K562 (cell line): ENCODE data around the gene NPM3. TPM values are rescaled to one million over a fixed set of nuclear protein-coding genes. Genes with fewer than 3 reads are reported as not detected.

ENCODE experiments used
- ATAC-seq: fragments of 200-7000 bp; cut with Tn5 transposase; 3 replicates; pipeline ENCODE4 v1.9.1; 2020; ENCODE audit warnings: moderate library complexity
- BruUV-seq: library from RNA; stranded (reverse); fragments of 400-500 nt; replicated peaks from 2 replicates; lab custom pipeline; 2021; lab: Mats Ljungman, UMichigan
- CTCF ChIA-PET: fragments of 300-600 bp; formaldehyde crosslinking; extraction: SDS; loops from one replicate; lab custom pipeline; 2021; ENCODE audit warnings: low intra/inter-chr PET ratio; lab: Yijun Ruan, JAX
- POLR2A ChIA-PET: fragments of 300-600, 350-650 bp; sonication (Branson Sonifier 250); formaldehyde crosslinking; extraction: SDS; loops from one replicate; lab custom pipeline; 2021; ENCODE audit warnings: antibody characterized with exemption, inconsistent platforms; lab: Yijun Ruan, JAX
- DNase-seq, 4 experiments: peaks; one replicate each; pipeline versions ENCODE4 v3.0.0 to v3.0.0-alpha.2; 2011 to 2018; ENCODE audit warnings: low spot score in 3 of 4, mixed read lengths in 3 of 4; ENCODE audit errors: extremely low read depth in 1 of 4
- FAIRE-seq: peaks from 2 replicates; lab custom pipeline; 2011; peaks lifted over from hg19 to GRCh38; lab: Jason Lieb, UNC
- H2AFZ ChIP-seq: 2 replicates; pipeline ENCODE4 v1.6.0; 2011; ENCODE audit warnings: low read depth, low read length, control low read depth, inconsistent platforms
- H3K27ac ChIP-seq: fragments of 200-600 bp; 3 replicates; pipeline ENCODE4 v1.8.0; 2011; ENCODE audit warnings: low read depth, mild to moderate bottlenecking, control low read depth, inconsistent platforms, low read length, moderate library complexity, mixed read lengths; ENCODE audit errors: extremely low read depth
- H3K27me3 ChIP-seq, 2 experiments: fragments of 300-600 bp in 1 of 2; 2 replicates in 1 of 2; 3 replicates in 1 of 2; pipeline versions ENCODE4 v1.6.0 to v1.8.0; 2011; ENCODE audit warnings: inconsistent platforms in 2 of 2, low read length in 2 of 2, mild to moderate bottlenecking in 1 of 2, mixed read lengths in 1 of 2, moderate library complexity in 1 of 2; ENCODE audit not compliant: control insufficient read depth in 2 of 2, insufficient read depth in 2 of 2
- H3K36me3 ChIP-seq: fragments of 300-600 bp; 3 replicates; pipeline ENCODE4 v1.8.0; 2011; ENCODE audit warnings: mild to moderate bottlenecking, low read length, inconsistent platforms; ENCODE audit not compliant: control insufficient read depth, insufficient read depth
- H3K4me1 ChIP-seq, 2 experiments: fragments of 200-600 bp in 1 of 2; replicated peaks in 1 of 2; 2 replicates in 1 of 2; 3 replicates in 1 of 2; pipeline versions ENCODE4 v1.5.1 to v1.8.0; 2011; ENCODE audit warnings: inconsistent platforms in 2 of 2, low read length in 2 of 2, mild to moderate bottlenecking in 1 of 2, mixed read lengths in 1 of 2, moderate library complexity in 1 of 2; ENCODE audit not compliant: control insufficient read depth in 2 of 2, insufficient read depth in 2 of 2
- H3K4me2 ChIP-seq: 2 replicates; pipeline ENCODE4 v1.6.1; 2011; ENCODE audit warnings: low read length, control low read depth, inconsistent platforms, mixed read lengths; ENCODE audit not compliant: insufficient read depth
- H3K4me3 ChIP-seq: fragments of 200-600 bp; sonication (generic), shearing (Covaris generic); 2 replicates; pipeline ENCODE4 v1.5.1; 2016; ENCODE audit warnings: control low read depth, inconsistent platforms
- H3K79me2 ChIP-seq: fragments of 200-600 bp; 3 replicates; pipeline ENCODE4 v1.8.0; 2011; ENCODE audit warnings: low read length, inconsistent platforms; ENCODE audit not compliant: control insufficient read depth, insufficient read depth
- H3K9ac ChIP-seq, 2 experiments: 2 replicates each; pipeline versions ENCODE4 v1.6.0 to v1.6.1; 2011; ENCODE audit warnings: low read depth in 2 of 2, low read length in 2 of 2, control low read depth in 1 of 2, inconsistent platforms in 1 of 2, mild to moderate bottlenecking in 1 of 2, mixed read lengths in 1 of 2; ENCODE audit not compliant: insufficient read depth in 1 of 2
- H3K9me1 ChIP-seq: one replicate; pipeline ENCODE4 v1.6.0; 2011; ENCODE audit warnings: inconsistent platforms, mild to moderate bottlenecking, low read length, moderate library complexity; ENCODE audit not compliant: control insufficient read depth, insufficient read depth
- H3K9me3 ChIP-seq: replicated peaks from 2 replicates; pipeline ENCODE4 v1.5.1; 2011; ENCODE audit warnings: low read depth, low read length, inconsistent platforms; ENCODE audit not compliant: control insufficient read depth, insufficient read depth
- H4K20me1 ChIP-seq: replicated peaks from 2 replicates; pipeline ENCODE4 v1.6.1; 2011; ENCODE audit warnings: low read length, inconsistent platforms, mixed read lengths; ENCODE audit not compliant: control insufficient read depth, insufficient read depth
- CHD2 ChIP-seq: IDR thresholded peaks from 2 replicates; pipeline ENCODE4 v1.6.1; 2011; ENCODE audit warnings: low read depth, low read length
- NCOA2 ChIP-seq, 2 experiments: fragments of 450-650 bp; IDR thresholded peaks; 2 replicates each; pipeline ENCODE4 v1.6.1; 2018; ENCODE audit warnings: mild to moderate bottlenecking in 2 of 2, moderate library complexity in 1 of 2; ENCODE audit not compliant: partially characterized antibody in 2 of 2
- PML ChIP-seq: IDR thresholded peaks from 2 replicates; pipeline ENCODE4 v1.6.1; 2012; ENCODE audit warnings: low read length, inconsistent platforms
- SNRNP70 ChIP-seq: fragments of 200-400 bp; formaldehyde crosslinking; optimal IDR thresholded peaks from 2 replicates; pipeline ENCODE3; 2017; ENCODE audit warnings: low read depth, low read length
- ZNF583 ChIP-seq: fragments of 250-450 bp; sonication (Bioruptor Pico); IDR thresholded peaks from 2 replicates; pipeline ENCODE4 v1.4.0; 2020
- WGBS: fragments of 100-300 bp; shearing (Covaris generic); methylation state at CpG from one replicate; pipeline ENCODE4 v1.1.6; 2016; ENCODE audit warnings: low coverage, mixed read lengths; ENCODE audit not compliant: insufficient coverage; ENCODE audit errors: missing lambda C conversion rate; 5-methylcytosine and 5-hydroxymethylcytosine counted together
- in situ Hi-C: fragments of 300-500 bp; cut with MboI; formaldehyde crosslinking; loops from 4 replicates; pipeline ENCODE4 v1.15.0; 2018; ENCODE audit warnings: inconsistent platforms, mixed read lengths
- intact Hi-C: fragments of 100-400 bp; cut with micrococcal nuclease; formaldehyde crosslinking; loops from 2 replicates; pipeline ENCODE4 v1.14.2; 2022
- polyA plus RNA-seq, 8 experiments: library from polyadenylated mRNA; depleted of rRNA in 4 of 8; stranded (reverse) in 5 of 8; unstranded in 3 of 8; fragments of >200 nt; fragmentation: Nextera tagmentation in 2 of 8; fragmentation: Illumina TruSeq in 1 of 8; extraction: Ambion mirVana in 2 of 8; extraction: Trizol in 1 of 8; gene quantifications; 2 replicates each; pipeline versions ENCODE4 v1.2.1 to v1.2.3, GENCODE V29; 2011 to 2014; ENCODE audit warnings: inconsistent platforms in 1 of 8, missing spikeins in 1 of 8
- total RNA-seq, 7 experiments: library from RNA; depleted of rRNA in 6 of 7; stranded (reverse); fragments of >200 nt in 6 of 7; fragmentation: Illumina TruSeq in 2 of 7; extraction: Trizol in 2 of 7; gene quantifications; 2 replicates each; pipeline versions ENCODE4 v1.2.1 to v1.2.3, GENCODE V29; 2011 to 2021; ENCODE audit warnings: low replicate concordance in 1 of 7
- TF ChIP-seq, protein P1 (sequence below), 2 experiments: fragments of 450-650 bp in 1 of 2; sonication (generic) in 1 of 2; formaldehyde crosslinking in 1 of 2; IDR thresholded peaks; 2 replicates each; pipeline versions ENCODE4 v1.7.1 to v1.9.0; 2016 to 2022; ENCODE audit warnings: inconsistent platforms in 1 of 2, mild to moderate bottlenecking in 1 of 2, missing genetic modification reagents in 1 of 2

The NPM3 gene
- total and polyA plus RNA-seq, 9 of the 15 experiments (the other 6 are each of a cell fraction or from before 2014, with no cell fraction given): 15.2 to 239 (median 114) TPM

DNA sequence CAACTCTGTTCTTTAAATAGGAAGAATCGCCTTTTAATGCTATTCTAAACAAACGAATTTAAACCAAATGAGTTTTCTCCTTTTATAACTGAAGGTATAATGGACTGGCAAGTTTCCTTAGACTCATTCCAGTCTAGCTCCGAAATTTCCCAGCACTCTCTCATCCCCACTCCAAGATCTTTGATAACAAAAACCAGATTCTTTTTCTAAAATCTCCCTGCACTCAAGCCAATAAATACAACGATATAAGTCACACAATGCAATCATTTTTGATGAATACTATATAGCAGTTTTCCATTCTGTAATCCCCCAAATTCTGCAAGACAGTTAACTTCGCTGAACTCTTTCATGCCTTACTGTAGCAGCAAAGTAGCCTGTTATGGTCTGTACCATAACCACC is 33.1 kb upstream of the NPM3 start:
- DNase-seq (no peak), FAIRE-seq (no peak), ATAC-seq (no peak)
- Histone ChIP-seq H3K79me2 (peaks cover 91% of the 10 kb centered on the region), H3K4me1 (peaks cover 9 to 16% of the 10 kb centered on the region in 2 experiments; a peak in 4 of 5 replicates), H3K27ac (no peak overlapping the region), H3K4me2 (peak overlapping the region; percentile 98), H3K27me3 (no peaks in the 10 kb centered on the region), H3K9ac (peak overlapping the region; percentile 91 to 96), H3K36me3 (peaks cover 32% of the 10 kb centered on the region; the same call in 2 of the 3 replicates), H3K4me3 (peak overlapping the region; percentile 98), H3K9me1 (no peaks in the 10 kb centered on the region), H2AFZ (no peak overlapping the region), H3K9me3 (no peaks in the 10 kb centered on the region), H4K20me1 (peaks cover 35% of the 10 kb centered on the region)
- whole genome bisulfite sequencing: 0% methylated on average over 5 of the region's 5 CpGs
- ChIA-PET POLR2A (interaction anchor here (0.6 to 3.9 kb wide), 4 partner anchors 13 to 160 kb away, joined by 3 to 19 read pairs (median 4); no protein-coding TSS in a partner anchor), CTCF (no interaction called here)
- TF ChIP-seq CHD2: no peak
- TF ChIP-seq, protein P1, sequence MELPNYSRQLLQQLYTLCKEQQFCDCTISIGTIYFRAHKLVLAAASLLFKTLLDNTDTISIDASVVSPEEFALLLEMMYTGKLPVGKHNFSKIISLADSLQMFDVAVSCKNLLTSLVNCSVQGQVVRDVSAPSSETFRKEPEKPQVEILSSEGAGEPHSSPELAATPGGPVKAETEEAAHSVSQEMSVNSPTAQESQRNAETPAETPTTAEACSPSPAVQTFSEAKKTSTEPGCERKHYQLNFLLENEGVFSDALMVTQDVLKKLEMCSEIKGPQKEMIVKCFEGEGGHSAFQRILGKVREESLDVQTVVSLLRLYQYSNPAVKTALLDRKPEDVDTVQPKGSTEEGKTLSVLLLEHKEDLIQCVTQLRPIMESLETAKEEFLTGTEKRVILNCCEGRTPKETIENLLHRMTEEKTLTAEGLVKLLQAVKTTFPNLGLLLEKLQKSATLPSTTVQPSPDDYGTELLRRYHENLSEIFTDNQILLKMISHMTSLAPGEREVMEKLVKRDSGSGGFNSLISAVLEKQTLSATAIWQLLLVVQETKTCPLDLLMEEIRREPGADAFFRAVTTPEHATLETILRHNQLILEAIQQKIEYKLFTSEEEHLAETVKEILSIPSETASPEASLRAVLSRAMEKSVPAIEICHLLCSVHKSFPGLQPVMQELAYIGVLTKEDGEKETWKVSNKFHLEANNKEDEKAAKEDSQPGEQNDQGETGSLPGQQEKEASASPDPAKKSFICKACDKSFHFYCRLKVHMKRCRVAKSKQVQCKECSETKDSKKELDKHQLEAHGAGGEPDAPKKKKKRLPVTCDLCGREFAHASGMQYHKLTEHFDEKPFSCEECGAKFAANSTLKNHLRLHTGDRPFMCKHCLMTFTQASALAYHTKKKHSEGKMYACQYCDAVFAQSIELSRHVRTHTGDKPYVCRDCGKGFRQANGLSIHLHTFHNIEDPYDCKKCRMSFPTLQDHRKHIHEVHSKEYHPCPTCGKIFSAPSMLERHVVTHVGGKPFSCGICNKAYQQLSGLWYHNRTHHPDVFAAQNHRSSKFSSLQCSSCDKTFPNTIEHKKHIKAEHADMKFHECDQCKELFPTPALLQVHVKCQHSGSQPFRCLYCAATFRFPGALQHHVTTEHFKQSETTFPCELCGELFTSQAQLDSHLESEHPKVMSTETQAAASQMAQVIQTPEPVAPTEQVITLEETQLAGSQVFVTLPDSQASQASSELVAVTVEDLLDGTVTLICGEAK (IDR thresholded peaks at IDR 0.05): no peak
- TF ChIP-seq, protein P1 (CRISPR knock-in tag; IDR thresholded peaks at IDR 0.05): no peak
- no peak for TF ChIP-seq ZNF583 (CRISPR knock-in tag)
- TF ChIP-seq PML: no peak
- TF ChIP-seq SNRNP70: no peak
- TF ChIP-seq NCOA2 (IDR thresholded peaks at IDR 0.05; ENCODE audit: partially characterized antibody in 2 of 2): no peak
- intact Hi-C loops: no loop called here
- no TSS peak for BruUV-seq
- in situ Hi-C loops: no loop called here
